NCI-H82 treated with DMSO at 0.1 percent for 48 hours (cell line): Measurements from ENCODE around the gene TBC1D16.

ENCODE experiments used
- DNase-seq: peaks from one replicate; lab custom pipeline; 2025; ENCODE audit not compliant: unreplicated experiment; lab: John Stamatoyannopoulos, UW

The TBC1D16 gene

GRCh38 chr17:79929257-79930061, 106.2 kb downstream of the TBC1D16 start:
- no peak for DNase-seq

- no peak for DNase-seq
Observed at GRCh38 chr17:79928502-79929256, 107.0 kb downstream of the TBC1D16 start.

GRCh38 chr17:79927688-79928501, 107.8 kb downstream of the TBC1D16 start:
- DNase-seq, result no peak

- DNase-seq, result no peak
Observed at GRCh38 chr17:79927136-79927661, 108.5 kb downstream of the TBC1D16 start.

GRCh38 chr17:79926605-79927135, 109.0 kb downstream of the TBC1D16 start:
- DNase-seq, result no peak

GRCh38 chr17:79926142-79926604, 109.5 kb downstream of the TBC1D16 start:
- DNase-seq, result no peak

GRCh38 chr17:79925242-79925957, 110.3 kb downstream of the TBC1D16 start:
- no peak for DNase-seq

- DNase-seq, result no peak
Observed at GRCh38 chr17:79924639-79924976, 111.1 kb downstream of the TBC1D16 start.

- no peak for DNase-seq
Observed at GRCh38 chr17:79923974-79924638, 111.6 kb downstream of the TBC1D16 start.

GRCh38 chr17:79922798-79923197, 112.9 kb downstream of the TBC1D16 start:
- DNase-seq, result no peak

GRCh38 chr17:79922116-79922601, 113.5 kb downstream of the TBC1D16 start:
- no peak for DNase-seq

- DNase-seq, result no peak
Observed at GRCh38 chr17:79921411-79922115, 114.1 kb downstream of the TBC1D16 start.

- no peak for DNase-seq
Observed at GRCh38 chr17:79920751-79921410, 114.8 kb downstream of the TBC1D16 start.

GRCh38 chr17:79919862-79920720, 115.6 kb downstream of the TBC1D16 start:
- no peak for DNase-seq

- no peak for DNase-seq
Observed at GRCh38 chr17:79919164-79919585, 116.5 kb downstream of the TBC1D16 start.

- DNase-seq, result no peak
Observed at GRCh38 chr17:79918581-79919163, 117.0 kb downstream of the TBC1D16 start.

GRCh38 chr17:79917902-79918484, 117.7 kb downstream of the TBC1D16 start:
- no peak for DNase-seq
